Measurements from ENCODE around the gene CDKN1A.
"Not testable (repeated sequence)": the region's sequence is repeated elsewhere in the genome, so short reads cannot be mapped to it uniquely, and the experiment has no call there.

CDKN1A gene

GRCh38 chr6:36695414-36695813 is 16.9 kb downstream of the CDKN1A start:
- no peak for DNase-seq (ENCODE audit: low spot score)

DNA sequence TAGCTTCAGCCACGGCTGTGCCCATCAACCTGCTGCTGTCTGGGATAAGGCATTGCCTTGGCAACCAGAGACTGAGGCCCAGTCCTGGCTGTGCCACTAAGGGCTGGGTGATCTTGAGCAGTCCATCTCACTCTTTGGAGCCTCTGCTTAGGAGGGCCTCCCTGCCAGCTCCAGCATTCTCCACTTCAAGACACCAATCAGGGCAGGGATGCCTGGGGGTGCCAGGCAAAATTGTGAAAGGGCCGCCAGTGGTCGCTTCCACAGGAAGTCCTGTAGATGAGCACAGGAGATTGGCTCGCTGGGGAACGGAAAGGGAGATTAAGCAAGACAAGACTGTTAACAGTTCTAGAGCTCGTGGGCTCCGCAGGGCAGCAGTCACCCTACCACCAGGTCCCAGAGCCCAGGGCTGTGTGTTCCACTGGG is 19.0 kb downstream of the CDKN1A start, which contains the start of gene RAB44:
RAB44 (plus strand) TSS at position 346 of the 423 bp plus-strand sequence. CDS start 6,410 bp downstream, outside the sequence.
- DNase-seq (ENCODE audit: low spot score) = no peak

DNA sequence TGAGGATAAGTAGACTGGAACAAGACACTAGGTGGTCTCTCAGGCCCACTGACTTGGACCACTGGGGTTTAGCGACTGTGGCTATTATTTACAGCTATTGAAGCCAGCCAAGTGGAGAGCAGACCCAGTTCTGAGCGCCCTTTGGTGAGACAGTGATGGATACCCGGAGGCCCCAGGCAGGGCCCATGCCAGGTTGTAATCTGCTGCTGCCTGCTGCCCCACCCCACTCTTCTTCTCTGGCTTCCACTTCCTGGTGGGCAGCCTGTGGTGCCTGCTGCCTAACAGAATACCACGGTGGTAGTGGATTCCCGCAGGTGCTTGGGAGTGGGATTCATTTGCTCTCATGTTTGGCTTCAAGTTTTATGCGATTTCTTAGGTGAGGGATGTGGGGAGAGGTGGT is 19.7 kb downstream of the CDKN1A start:
- DNase-seq (ENCODE audit: low spot score) = no peak

DNA sequence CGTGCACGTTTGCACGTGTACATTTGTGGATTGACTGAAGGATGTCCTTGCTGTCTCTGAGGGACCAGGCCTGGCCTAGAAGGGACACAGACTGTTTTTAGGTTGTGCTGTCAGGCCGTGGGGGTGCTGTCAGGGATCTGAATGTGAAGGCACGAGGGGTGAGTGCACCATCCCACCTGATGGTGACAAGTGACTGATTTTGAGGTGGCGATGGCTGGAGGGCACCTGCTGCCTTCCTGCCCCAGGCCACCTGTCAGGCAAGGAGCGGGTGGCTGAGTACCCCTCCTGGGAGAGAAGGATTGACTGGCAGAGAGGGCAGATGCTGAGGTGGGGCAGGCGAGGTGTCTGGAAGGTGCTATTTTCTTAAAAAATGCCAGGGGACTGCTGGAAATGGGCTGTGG is 20.4 kb downstream of the CDKN1A start:
- no peak for DNase-seq (ENCODE audit: low spot score)

GRCh38 chr6:36699348-36699747 is 20.8 kb downstream of the CDKN1A start:
- no peak for DNase-seq (ENCODE audit: low spot score)

DNA sequence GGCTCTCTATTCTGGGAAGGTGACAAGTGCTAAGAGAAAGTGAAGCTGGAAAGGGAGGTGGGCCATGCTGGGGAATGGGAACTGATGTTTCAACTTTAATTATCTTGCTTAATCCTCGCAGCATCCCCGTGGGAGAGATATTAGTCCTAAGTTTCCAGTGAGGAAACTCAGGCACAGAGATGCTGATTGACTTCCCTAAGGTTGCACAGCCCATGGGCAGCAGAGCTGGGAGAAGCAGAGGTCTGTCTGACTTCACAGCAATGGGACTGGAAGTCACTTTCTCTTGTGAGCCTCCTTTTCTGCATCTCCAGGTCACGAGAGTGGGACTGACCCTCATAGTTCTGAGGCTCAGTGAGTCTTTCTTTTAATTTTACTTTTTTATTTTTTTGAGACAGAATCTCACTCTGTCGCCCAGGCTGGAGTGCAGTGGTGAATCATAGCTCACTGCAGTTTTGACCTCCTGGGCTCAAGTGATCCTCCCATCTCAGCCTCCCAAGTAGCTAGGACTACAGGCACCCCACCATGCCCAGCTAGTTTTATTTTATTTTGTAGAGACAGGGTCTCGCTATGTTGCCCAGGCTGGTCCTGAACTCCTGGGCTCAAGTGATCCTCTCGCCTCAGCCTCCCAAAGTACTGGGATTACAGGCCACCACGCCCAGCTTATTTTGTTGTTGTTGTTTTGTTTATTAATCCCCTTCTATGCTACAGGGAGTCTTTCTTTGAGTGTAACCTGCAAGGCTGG is 21.7 kb downstream of the CDKN1A start:
- DNase-seq (ENCODE audit: low spot score) = no peak

DNA sequence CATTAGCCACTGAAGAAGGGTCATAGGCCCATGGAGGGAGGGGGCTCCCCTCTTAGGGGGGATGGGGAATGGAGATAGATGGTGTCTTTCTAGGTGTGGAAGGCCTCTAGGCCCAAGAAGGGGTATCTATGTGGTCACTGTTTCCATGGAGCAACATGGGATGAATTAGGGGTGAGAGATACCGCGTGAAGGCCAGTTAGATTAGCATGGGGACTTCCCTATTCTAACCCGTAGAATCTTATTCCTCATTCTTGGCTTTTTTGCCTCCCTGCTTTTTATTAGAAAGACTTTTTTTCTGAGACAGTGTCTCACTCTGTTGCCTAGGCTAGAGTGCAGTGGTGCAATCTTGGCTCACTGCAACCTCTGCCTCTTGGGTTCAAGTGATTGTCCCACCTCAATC is 22.3 kb downstream of the CDKN1A start:
- DNase-seq (ENCODE audit: low spot score) = no peak

DNA sequence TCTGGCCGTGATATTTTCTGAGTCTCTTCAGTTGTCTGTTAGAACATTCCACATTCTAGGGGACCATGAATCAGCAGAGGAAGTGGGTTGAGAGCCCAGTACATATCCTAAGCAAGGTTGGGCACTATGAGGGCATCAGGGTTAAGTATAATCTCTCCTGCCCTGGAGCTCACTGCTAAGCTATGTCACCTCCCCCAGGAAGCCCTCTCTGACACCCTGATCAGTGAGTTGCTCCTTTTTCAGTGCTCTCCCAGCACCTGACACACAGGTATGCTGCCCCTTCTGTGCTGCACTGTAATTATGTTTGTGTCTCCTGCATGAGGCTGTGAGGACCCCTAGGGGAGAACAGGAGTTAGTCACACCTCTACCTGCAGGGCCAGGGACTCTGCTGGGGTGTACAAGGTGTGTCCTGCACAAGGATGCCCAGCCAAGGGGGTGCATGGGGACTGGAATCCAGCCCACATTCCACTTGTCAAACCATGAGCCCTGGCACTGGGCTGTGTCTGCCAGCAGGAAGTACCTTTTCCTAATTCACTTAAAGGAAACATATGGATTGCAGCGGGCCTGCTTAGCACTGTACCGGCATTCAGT is 23.0 kb downstream of the CDKN1A start:
- no peak for DNase-seq (ENCODE audit: low spot score)

- no peak for DNase-seq (ENCODE audit: low spot score)
These were observed 24.1 kb downstream of the CDKN1A start for GRCh38 chr6:36702656-36703055.

- no peak for DNase-seq (ENCODE audit: low spot score)
These were observed 24.6 kb downstream of the CDKN1A start for GRCh38 chr6:36703081-36703606.

- no peak for DNase-seq (ENCODE audit: low spot score)
These were observed 25.5 kb downstream of the CDKN1A start for GRCh38 chr6:36703982-36704381.

- DNase-seq (ENCODE audit: low spot score) = not testable (repeated sequence)
These were observed 26.6 kb downstream of the CDKN1A start for GRCh38 chr6:36704961-36705577.

DNA sequence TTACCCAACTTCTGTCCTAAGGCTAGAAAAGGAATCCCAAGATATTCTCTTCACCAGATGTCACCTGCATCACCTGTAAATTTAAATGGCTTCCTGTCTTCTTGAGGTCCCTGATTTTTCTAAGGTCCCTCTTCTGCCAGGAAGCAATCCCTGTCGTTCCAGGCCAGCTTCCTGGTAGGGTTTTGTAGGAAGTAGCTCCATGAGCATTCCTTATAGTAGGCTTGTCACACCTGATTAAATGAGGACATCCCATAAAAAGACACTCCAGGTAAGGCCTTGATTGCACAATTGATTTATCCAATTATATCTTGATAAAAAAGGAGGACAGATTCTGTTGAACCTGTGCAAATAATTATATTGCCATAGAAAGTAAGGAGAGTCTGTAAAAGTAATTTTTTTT is 27.8 kb downstream of the CDKN1A start:
- DNase-seq (ENCODE audit: low spot score) = no peak

- DNase-seq (ENCODE audit: low spot score) = no peak
These were observed 34.3 kb downstream of the CDKN1A start for GRCh38 chr6:36712816-36713215.

DNA sequence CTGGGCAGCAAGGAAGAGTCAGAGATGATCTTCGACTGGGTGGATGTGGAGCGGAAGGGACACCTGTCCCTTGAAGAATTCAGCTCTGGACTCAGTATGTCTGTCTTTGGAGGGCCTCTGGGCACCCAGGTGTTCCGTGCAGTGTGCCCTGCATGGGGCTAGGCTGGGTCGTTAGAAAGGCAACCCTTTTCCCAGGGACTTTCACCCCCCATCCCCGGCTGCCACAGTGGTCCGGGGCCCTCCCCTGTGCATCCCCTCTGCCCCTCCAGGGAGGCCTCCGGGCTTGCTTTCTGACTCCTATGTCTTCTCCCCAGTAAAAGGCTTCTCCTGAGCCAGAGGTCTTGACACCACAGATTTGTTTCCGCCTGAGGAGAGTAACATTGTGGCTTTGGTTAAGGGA is 35.3 kb downstream of the CDKN1A start:
- DNase-seq (ENCODE audit: low spot score) = no peak

DNA sequence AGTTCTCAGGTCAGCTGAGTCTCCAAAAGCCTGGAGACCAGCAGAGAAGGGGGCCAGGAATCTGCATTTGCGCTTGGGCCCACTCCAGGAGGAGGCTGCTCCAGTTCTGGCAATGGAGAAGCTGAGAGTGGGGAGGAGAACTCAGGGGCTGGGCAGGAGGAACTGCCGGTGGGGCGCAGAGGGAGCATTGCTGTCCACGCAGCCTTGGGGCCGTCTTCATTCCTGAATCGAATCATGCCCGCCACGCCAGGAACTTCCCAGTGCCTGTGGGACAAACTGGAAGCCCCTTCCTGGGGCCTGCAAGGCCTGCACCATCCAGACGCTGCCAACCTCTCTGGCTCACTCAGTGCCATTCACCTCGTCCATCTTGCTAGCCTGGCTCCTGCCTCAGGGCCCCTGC is 36.0 kb downstream of the CDKN1A start:
- DNase-seq (ENCODE audit: low spot score) = no peak

- DNase-seq (ENCODE audit: low spot score) = no peak
These were observed 37.0 kb downstream of the CDKN1A start for GRCh38 chr6:36715469-36715868.

DNA sequence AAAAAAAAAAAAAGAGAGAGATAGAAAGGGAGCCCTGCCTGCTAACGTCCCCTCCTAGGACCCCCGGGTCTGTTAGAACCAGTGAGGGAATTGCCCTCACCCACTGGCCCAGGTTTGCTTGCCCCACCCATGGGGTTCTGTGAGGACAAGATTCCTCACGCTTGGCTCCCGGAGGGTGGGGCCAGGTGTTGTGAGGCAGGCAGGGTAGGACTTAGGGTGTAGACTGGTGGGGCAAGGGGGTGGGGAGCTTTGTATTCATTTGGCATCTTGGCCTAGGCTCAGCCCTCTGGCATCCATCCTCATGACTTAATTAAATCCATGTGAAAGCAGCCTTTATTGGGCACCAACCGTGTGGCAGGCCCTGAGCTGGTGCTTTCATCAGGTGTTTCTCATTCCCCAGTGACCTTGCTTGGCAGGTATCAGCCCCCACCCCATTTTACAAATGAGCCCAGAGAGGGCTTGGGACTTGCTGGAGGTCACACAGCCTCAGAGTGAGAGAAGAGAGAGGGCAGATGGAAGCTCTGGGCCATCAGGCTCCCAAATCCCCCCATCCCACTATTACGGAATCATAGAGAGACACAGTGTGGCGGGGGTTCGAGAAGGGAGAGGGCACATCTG is 38.1 kb downstream of the CDKN1A start:
- DNase-seq (ENCODE audit: low spot score) = no peak

- DNase-seq (ENCODE audit: low spot score) = no peak
These were observed 38.8 kb downstream of the CDKN1A start for GRCh38 chr6:36717231-36717825.

DNA sequence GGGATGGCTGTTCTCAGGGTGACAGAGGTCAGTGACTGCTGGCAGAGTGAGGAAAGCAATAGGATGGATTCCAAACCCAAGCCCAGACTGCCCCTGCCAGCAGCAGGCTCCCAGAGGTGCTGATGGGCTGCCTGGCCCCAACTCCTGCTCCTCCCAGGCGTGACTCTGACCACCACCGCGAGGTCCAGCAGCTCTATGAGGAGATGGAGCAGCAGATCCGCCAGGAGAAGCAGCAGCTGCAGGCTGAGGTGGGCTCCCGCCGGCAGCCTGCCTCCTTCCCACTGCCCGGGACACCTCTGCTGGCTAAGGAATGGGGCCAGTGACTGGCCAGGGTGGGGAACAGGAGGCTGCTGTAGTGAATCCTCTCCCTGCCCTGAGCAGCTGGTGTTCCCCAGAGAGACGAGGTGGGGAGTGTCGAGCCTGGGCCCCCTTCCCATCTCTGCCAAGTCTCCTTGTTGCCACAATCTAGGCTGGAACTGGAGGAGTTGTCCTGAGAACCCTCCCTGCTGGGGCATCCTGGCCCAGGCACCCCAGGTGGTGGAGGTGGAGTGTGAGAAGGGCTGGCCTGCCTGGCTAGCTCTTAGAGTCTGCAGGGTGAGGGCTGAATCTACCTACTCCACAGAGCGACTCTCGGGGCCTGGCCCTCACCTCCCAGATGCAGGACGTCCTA is 39.5 kb downstream of the CDKN1A start:
- no peak for DNase-seq (ENCODE audit: low spot score)

GRCh38 chr6:36718560-36718959 is 40.0 kb downstream of the CDKN1A start:
- no peak for DNase-seq (ENCODE audit: low spot score)

- no peak for DNase-seq (ENCODE audit: low spot score)
These were observed 40.6 kb downstream of the CDKN1A start for GRCh38 chr6:36719126-36719525.

Measured in pons (tissue), 1 donor.